Activated CD4-positive, CD25-positive, alpha-beta regulatory T cell treated with anti-CD3 and anti-CD28 coated beads, Interleukin-2, amount 50 U/mL, for 24 hours (primary cell): Measurements from ENCODE around the gene SUPT20HL1.
"Not testable (repeated sequence)": the region's sequence is repeated elsewhere in the genome, so short reads cannot be mapped to it uniquely, and the experiment has no call there.

Experiments
- ATAC-seq, 2 donors: fragments of 150-1000 bp; cut with Tn5 transposase; one replicate each; pipeline ENCODE4 v1.10.0; 2021; ENCODE audit warnings: mild to moderate bottlenecking in 1 of 2, moderate library complexity in 1 of 2

SUPT20HL1 gene

DNA sequence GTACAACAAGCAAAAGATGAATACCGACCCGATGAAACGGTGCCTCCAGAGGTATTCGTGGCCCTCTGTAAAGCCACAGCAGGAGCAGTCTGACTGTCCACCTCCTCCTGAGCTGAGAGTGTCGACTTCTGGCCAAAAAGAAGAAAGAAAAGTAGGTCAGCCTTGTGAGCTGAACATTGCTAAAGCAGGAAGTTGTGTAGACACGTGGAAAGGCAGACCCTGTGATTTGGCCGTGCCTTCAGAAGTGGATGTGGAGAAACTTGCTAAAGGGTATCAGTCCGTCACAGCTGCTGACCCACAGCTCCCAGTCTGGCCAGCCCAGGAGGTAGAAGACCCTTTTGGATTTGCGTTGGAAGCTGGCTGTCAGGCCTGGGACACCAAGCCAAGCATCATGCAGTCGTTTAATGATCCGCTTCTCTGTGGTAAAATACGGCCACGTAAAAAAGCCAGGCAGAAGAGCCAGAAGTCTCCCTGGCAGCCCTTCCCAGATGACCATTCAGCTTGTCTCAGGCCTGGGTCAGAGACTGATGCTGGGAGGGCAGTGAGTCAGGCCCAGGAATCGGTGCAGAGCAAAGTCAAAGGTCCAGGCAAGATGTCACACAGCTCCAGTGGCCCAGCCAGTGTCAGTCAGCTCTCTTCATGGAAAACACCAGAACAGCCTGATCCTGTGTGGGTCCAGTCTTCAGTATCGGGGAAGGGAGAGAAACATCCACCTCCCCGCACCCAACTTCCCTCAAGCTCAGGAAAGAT lies 3.2 kb downstream of the SUPT20HL1 start:
- not testable (repeated sequence) for ATAC-seq

DNA sequence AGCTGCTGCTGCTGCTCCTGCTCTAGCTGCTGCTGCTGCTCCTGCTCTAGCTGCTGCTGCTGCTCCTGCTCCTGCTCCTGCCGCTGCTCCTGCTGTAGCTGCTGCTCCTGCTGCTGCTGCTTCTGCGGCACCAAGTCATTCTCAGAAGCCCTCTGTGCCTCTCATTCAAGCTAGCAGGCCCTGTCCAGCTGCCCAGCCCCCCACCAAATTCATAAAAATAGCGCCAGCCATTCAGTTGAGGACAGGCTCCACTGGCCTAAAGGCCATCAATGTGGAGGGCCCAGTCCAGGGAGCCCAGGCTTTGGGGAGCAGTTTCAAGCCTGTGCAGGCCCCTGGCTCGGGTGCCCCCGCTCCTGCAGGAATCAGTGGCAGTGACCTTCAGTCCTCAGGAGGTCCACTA lies 3.9 kb downstream of the SUPT20HL1 start:
- ATAC-seq: no peak

GRCh38 chrX:24364851-24365538 lies 4.6 kb downstream of the SUPT20HL1 start:
- no peak for ATAC-seq

DNA sequence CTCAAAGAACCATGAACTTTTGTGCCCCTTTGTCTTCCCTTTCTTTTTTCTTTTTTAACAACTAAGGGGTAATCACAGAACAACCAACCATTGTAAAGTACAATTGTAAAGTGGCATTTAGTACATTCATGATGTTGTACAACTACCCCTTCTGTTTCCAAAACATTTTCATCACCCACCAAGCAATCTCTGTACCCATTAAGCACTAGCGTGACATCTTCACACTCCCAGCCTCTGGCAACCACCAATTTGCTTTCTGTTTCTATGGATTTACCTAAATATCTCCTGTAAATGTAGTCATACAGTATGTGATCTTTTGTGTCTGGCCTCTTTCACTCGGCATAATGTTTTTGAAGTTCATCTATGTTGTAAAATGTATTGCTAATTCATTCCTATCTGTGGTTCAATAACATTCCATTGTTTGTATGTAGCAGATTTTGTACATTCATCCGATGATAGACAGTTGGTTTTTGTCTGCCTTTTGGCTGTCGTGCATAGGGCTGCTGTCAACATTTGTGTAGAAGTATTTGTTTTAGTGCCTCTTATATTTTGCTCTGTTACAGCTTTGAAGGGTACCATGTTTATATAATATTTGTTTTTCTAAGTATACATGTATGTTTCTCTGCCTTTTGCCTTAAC lies 6.4 kb downstream of the SUPT20HL1 start:
- ATAC-seq: not testable (repeated sequence)

- ATAC-seq: no peak
Measured at GRCh38 chrX:24369816-24370215, 9.4 kb downstream of the SUPT20HL1 start.

- ATAC-seq: peak; percentile 75
Measured at GRCh38 chrX:24371391-24371972, 11.0 kb downstream of the SUPT20HL1 start.

DNA sequence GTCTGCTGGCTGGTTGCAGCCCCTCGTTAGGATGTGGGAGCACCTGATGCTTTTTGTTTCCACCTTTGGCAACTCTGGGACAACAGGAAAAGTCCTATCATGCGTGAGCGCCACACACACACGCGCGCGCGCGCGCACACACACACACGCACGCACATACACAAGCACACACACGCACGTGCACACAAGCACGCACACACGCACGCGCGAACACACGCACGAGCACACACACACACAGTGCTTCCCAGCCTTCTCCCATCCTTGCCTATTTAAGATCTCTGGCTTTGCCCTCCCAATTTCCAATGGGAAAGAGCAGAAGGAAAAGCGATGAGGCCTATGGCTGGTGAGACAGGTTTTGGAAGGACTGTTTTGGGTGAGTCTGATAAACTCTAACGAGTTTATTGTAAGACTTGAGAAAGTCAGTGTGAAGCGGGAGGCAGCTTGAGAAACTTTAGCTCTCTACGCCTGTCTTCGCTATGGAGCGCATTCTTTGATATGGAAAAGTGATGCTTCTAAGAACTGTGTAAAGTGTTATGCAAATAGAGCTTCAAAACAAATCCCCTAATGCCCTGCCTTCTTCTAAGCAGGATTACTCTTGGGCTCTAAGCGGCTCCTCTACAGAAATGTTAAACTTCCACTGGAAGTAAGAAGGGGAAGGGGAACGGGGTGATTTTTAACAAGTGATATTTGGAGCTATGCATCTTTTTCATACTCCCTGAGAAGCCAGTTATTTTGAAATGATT lies 11.8 kb downstream of the SUPT20HL1 start:
- no peak for ATAC-seq

GRCh38 chrX:24375600-24376131 lies 15.2 kb downstream of the SUPT20HL1 start:
- no peak for ATAC-seq

- ATAC-seq: no peak
Measured at GRCh38 chrX:24376403-24376802, 16.0 kb downstream of the SUPT20HL1 start.

DNA sequence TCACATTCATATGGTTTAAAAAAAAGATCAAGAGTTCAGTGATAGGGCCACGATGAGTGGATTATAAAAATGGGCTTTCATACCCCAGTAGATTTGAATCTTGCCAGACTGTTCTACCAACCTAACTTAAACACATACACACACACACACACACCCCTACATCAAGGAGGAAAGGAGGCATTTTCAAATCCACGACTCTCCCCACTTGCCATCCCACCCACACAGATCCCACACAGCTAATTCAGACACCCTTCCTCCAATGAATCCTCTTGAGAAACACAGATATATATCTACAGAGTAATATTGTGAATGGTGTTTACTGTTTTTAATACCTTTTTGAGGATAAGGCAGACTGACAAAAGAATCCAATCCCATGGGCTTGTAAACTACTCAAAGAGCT lies 16.8 kb downstream of the SUPT20HL1 start:
- no peak for ATAC-seq

DNA sequence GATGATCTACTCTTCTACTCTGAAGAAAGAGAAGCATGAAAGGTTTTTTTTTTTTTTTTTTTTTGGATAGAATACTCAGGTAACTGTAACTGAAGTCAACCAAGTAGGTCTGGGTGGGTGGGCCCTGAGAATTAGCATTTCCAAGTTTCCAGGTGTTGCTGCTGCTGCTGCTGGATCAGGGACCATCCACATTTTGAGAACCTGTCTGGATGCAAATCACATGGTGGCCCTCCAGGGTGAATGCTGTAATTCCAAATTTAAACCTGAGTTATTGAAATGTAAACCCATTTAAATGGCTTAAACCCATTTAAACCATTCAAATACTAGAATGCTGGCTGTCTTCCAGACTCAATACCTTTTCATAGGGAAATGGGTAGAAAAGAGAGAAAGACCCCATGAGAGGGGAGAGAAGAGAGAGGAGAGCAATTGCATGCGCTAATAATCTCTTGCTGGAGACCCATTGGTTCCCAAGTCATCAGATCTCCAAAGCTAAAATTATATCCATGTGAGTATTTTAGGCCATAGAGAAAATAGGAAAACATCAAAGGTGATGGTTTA lies 17.6 kb downstream of the SUPT20HL1 start:
- no peak for ATAC-seq

DNA sequence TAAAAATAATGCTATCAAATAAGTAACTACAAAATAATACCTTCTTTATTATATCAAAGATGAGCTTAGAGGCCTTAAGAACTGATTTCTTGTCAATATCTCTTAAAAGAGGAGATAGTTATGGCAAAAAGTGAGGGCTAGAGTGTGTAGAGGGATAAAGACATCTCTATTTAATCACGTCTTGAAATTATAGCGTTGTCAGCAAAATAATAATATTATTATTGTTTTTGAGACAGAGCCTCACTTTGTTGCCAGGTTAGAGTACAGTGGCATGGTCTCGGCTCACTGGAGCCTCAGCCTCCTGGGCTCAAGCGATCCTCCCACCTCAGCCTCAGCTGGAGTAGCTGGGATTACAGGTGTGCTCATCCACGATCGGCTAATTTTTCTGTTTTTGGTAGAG lies 18.3 kb downstream of the SUPT20HL1 start:
- no peak for ATAC-seq

DNA sequence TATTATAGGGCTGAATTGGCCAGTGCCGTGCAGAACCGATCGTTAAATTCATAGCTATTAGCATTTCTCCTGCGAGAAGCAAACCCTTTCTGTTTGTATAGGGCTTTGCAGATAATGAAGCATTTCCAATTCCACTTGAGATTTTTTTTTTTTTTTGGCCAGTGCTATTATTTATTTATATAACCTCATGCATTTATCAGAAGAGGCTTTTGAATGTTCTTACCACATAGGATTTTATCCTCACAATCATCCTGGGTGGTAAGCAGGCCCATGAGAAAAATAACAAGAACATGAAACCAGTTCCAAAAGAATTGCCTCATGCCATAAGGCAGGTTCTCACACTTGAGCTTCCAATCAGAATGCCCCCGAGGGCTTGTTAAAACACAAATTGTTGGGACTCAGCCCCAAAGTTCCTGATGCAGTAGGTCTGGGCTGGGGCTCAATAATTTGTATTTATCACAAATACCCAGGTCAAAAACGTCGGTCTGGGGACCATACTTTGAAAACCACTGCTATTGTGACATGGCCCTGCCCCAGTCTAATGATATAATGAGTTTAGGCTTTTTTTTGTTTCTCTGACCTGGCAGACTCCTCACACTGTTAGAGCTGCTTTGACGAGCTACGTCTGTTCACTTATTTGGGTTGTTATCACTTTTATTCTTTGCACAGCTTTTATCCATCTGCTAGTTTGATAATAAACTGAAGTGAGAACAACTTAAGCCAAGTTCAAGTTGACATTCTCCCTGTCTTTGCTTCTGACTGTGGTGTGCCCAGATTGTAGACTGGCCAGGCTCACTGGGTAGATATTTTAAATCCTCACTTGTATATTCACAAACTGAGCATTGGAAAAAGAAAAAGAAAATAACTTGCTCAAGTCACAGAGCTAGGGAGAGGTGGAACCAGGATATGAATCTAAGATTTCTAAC lies 20.1 kb downstream of the SUPT20HL1 start:
- ATAC-seq: no peak

DNA sequence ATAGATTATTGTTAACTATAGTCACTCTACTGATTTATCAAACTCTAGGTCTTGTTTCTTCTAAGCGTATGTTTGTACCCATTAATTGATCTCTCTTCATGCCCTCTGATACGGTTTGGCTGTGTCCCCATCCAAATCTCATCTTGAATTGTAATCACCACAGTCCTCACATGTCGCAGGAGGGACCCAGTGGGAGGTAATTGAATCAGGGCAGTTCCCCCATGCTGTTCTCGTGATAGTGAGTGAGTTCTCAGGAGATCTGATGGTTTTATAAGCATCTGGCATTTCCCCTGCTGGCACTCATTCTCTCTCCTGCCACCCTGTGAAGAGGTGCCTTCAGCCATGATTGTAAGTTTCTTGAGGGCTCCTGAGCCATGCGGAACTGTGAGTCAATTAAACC lies 21.9 kb downstream of the SUPT20HL1 start:
- ATAC-seq: not testable (repeated sequence)

- ATAC-seq: no peak
Measured at GRCh38 chrX:24387724-24388123, 27.3 kb downstream of the SUPT20HL1 start.

- no peak for ATAC-seq
Measured at GRCh38 chrX:24391389-24391788, 30.9 kb downstream of the SUPT20HL1 start.

DNA sequence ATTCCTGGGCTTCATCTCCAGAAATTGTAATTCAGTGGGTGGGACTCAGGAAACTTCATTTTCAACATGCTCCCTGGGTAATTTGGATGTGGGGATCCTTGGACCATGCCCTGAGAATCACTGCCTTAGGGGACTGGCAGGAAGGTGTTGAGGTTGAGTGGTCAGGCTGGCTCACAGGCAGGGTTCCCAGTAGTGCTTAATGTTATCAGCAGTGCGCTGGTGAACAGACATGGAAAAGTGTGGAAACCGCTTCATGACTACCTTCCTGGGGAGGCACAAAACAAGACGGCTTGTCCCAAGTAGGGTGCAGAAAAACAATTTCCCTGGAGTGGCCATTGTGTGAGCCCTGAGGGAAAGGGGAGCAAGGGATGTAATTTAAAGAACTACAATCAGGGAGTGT lies 31.4 kb downstream of the SUPT20HL1 start:
- ATAC-seq: no peak

GRCh38 chrX:24392709-24393108 lies 32.3 kb downstream of the SUPT20HL1 start:
- no peak for ATAC-seq

DNA sequence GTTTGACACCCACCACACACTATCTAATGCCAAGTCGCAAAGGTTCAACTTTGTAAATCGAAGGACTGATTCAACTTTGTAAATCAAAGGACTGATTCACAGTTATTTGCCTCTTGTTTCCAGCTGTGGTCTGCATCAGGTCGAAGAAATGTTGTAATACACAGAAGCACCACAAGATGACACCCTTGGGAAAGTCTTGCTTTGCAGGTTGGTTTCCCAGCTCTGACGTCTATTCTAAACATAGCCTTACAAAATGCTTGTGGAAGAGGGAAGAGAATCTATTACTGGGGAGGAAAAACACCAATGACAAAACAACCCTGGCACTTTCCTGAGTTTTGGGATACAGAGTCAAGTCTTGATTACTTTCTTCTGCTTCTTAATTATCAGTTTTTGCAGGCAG lies 35.3 kb downstream of the SUPT20HL1 start:
- ATAC-seq: peak; percentile 60 to 61

GRCh38 chrX:24396236-24396930 lies 35.9 kb downstream of the SUPT20HL1 start:
- no peak for ATAC-seq
